Esophagus squamous epithelium (tissue), 5 donors: ENCODE measurements around the gene DLL3. TPM values are rescaled to one million over a fixed set of nuclear protein-coding genes. Genes with fewer than 3 reads are reported as not detected.

Experiments used
- DNase-seq: peaks from one replicate; lab custom pipeline; 2025; lab: John Stamatoyannopoulos, UW
- H3K27ac ChIP-seq, 4 donors: fragments of 200-600 bp; sonication (generic); one replicate each; pipeline ENCODE4 v1.5.1; 2016 to 2019; ENCODE audit warnings: mild to moderate bottlenecking in 1 of 4
- H3K27me3 ChIP-seq, 4 donors: fragments of 200-600 bp; sonication (generic); 1 replicate in 3 of 4; 2 replicates in 1 of 4; pipeline versions ENCODE4 v1.5.1 to v1.6.0; 2017 to 2021; ENCODE audit warnings: antibody characterized with exemption in 1 of 4
- H3K36me3 ChIP-seq, 3 donors: fragments of 200-600 bp; sonication (generic); one replicate each; pipeline ENCODE4 v1.5.1; 2016 to 2019
- H3K4me1 ChIP-seq, 3 donors: fragments of 200-600 bp; sonication (generic); one replicate each; pipeline ENCODE4 v1.5.1; 2017 to 2019
- H3K4me3 ChIP-seq, 4 donors: fragments of 200-600 bp; sonication (generic); 1 replicate in 3 of 4; 2 replicates in 1 of 4; pipeline ENCODE4 v1.5.1; 2016 to 2019; ENCODE audit warnings: mild to moderate bottlenecking in 2 of 4, moderate library complexity in 1 of 4
- H3K9me3 ChIP-seq, 3 donors: fragments of 200-600 bp; sonication (generic); one replicate each; pipeline ENCODE4 v1.5.1; 2016 to 2019
- POLR2A ChIP-seq, 4 donors: fragments of 450-650 bp; IDR thresholded peaks; one replicate each; pipeline ENCODE4 v1.6.1; 2017; ENCODE audit warnings: antibody characterized with exemption in 4 of 4, mild to moderate bottlenecking in 4 of 4, moderate library complexity in 3 of 4
- WGBS, 2 donors: methylation state at CpG; one replicate each; pipeline ENCODE4 v1.1.5; 2018; 5-methylcytosine and 5-hydroxymethylcytosine counted together
- intact Hi-C: fragments of 100-400 bp; cut with DNase I; formaldehyde crosslinking; loops from one replicate; pipeline ENCODE4 v1.15.0; 2022
- total RNA-seq, 4 donors: library from RNA; depleted of rRNA; stranded (reverse); fragments of >200 nt; gene quantifications; one replicate each; pipeline ENCODE4 v1.1.0, GENCODE V29; 2016
- TF ChIP-seq, protein P1 (sequence below), 6 experiments: fragments of 450-650 bp in 4 of 6; fragments of 200-600 bp in 2 of 6; sonication (generic) in 2 of 6; IDR thresholded peaks; one replicate each; pipeline ENCODE4 v1.5.1; 2016 to 2019; ENCODE audit warnings: antibody characterized with exemption in 6 of 6, mild to moderate bottlenecking in 4 of 6, moderate library complexity in 4 of 6
- donor health status: DM: yes; HTN: yes; CAD: no.

The DLL3 gene
- total RNA-seq, 4 donors from 2014 or later, result not detected

DNA sequence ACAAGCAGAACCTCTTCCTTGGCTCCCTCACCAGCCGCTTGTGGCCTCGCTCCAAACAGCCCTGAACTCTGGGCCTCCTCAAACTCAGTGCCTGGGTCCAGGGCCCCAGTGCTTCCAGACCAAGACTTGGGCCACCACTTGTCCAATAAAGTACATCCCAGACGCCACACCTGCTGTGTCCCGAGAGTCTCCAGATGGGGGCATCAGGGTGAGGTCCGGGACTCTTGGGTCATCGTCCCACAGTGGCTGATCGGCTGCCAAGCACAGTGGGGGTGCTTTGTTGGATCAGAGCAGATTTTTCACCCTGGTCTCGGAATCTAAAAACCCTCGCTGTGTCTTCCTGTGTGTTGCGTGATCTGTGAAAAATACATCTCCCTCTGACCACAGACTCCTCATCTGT, 9.0 kb upstream of the DLL3 start:
- no peaks in the 10 kb centered on the region for H3K9me3 ChIP-seq
- DNase-seq, result no peak
- H3K27me3 ChIP-seq, result no peaks in the 10 kb centered on the region
- peaks cover 20 to 76% (median 24%) of the 10 kb centered on the region in 3 donors for H3K36me3 ChIP-seq
- no peak overlapping the region for H3K4me3 ChIP-seq
- H3K27ac ChIP-seq, result no peak overlapping the region
- TF ChIP-seq, protein P1, sequence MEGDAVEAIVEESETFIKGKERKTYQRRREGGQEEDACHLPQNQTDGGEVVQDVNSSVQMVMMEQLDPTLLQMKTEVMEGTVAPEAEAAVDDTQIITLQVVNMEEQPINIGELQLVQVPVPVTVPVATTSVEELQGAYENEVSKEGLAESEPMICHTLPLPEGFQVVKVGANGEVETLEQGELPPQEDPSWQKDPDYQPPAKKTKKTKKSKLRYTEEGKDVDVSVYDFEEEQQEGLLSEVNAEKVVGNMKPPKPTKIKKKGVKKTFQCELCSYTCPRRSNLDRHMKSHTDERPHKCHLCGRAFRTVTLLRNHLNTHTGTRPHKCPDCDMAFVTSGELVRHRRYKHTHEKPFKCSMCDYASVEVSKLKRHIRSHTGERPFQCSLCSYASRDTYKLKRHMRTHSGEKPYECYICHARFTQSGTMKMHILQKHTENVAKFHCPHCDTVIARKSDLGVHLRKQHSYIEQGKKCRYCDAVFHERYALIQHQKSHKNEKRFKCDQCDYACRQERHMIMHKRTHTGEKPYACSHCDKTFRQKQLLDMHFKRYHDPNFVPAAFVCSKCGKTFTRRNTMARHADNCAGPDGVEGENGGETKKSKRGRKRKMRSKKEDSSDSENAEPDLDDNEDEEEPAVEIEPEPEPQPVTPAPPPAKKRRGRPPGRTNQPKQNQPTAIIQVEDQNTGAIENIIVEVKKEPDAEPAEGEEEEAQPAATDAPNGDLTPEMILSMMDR (IDR thresholded peaks at IDR 0.05), result no peak
- no peak for TF ChIP-seq POLR2A (IDR thresholded peaks at IDR 0.05)
- no peaks in the 10 kb centered on the region for H3K4me1 ChIP-seq
- intact Hi-C loops, result no loop called here
- WGBS, 2 donors, result 70 to 73% methylated on average over 2 to 8 of the region's 10 CpGs

DNA sequence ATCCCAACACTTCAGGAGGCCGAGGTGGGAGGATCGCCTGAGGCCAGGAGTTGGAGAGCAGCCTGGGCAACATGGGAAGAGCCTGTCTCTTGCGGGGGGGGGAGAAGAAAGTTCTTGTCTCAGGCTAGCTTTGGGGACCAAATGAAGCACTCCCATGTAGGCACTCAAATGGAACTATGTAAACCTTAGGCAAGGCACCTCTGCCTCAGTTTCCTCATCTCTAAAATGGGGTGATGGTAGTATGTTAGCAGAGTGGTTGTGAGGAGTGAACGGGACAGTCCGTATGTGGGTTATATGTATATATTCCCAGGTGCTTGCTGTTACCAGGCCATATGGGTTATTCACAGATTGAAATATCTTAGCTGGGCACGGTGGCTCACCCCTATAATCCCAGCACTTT, 6.5 kb upstream of the DLL3 start:
- TF ChIP-seq, protein P1 (IDR thresholded peaks at IDR 0.05), result no peak
- TF ChIP-seq POLR2A (IDR thresholded peaks at IDR 0.05), result no peak
- Histone ChIP-seq H3K27ac (no peak overlapping the region), H3K4me1 (no peaks in the 10 kb centered on the region), H3K4me3 (no peak overlapping the region), H3K27me3 (peaks cover 0 to 19% (median 4%) of the 10 kb centered on the region in 4 donors), H3K36me3 (peaks cover 12 to 51% (median 24%) of the 10 kb centered on the region in 3 donors), H3K9me3 (no peaks in the 10 kb centered on the region)
- 89% methylated on average over 3 to 6 of the region's 6 CpGs for WGBS, 2 donors
- no peak for DNase-seq
- intact Hi-C loops, result no loop called here

DNA sequence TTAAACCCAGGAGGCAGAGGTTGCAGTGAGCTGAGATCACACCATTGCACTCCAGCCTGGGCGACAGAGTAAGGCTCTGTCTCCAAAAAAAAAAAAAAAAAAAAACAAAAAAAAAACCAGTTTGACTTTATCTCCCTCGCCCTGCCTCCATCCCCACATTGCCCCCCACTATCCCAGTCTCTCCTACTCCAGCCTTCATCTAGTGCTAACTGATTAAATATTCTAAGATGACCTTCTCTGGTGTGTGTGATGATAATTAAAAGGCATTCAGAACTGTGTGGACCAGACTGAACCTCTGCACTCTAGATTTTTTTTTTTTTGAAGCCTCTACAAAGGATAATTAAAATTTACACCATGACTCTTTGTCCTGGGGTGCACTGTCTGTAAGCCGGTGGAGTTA, 6.0 kb upstream of the DLL3 start:
- no peak for TF ChIP-seq POLR2A (IDR thresholded peaks at IDR 0.05)
- TF ChIP-seq, protein P1 (IDR thresholded peaks at IDR 0.05), result no peak
- Histone ChIP-seq H3K27me3 (peaks cover 0 to 24% (median 6%) of the 10 kb centered on the region in 4 donors), H3K27ac (no peak overlapping the region), H3K9me3 (no peaks in the 10 kb centered on the region), H3K4me3 (no peak overlapping the region), H3K36me3 (peaks cover 12 to 46% (median 24%) of the 10 kb centered on the region in 3 donors), H3K4me1 (peaks cover 2 to 3% (median 2%) of the 10 kb centered on the region in 3 donors)
- DNase-seq, result no peak
- WGBS, 2 donors, result 74 to 80% methylated on average over 3 of the region's 3 CpGs
- intact Hi-C loops, result no loop called here

DNA sequence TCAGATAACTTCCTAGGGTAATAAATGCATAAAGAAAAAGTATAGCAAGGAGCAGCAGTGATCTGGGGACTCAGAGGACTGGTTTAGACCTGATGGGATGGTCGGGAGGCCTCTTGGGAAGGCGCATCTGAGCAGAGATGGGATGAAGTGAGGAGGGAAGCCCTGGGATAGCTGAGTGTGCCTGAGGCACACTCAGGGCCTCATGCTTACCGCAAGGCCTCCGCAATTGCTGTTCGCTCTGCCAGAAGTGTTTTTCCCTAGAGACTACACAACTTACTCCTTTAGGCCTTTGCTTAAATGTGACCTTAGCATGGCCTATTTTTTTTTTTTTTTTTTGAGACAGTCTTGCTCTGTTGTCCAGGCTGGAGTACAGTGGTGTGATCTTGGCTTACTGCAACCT, 4.1 kb upstream of the DLL3 start:
- no peak for TF ChIP-seq POLR2A (IDR thresholded peaks at IDR 0.05)
- TF ChIP-seq, protein P1 (IDR thresholded peaks at IDR 0.05), result no peak
- H3K9me3 ChIP-seq, result no peaks in the 10 kb centered on the region
- intact Hi-C loops, result no loop called here
- peaks cover 15 to 20% (median 17%) of the 10 kb centered on the region in 3 donors for H3K4me1 ChIP-seq
- no peak for DNase-seq
- WGBS, 2 donors, result 81% methylated on average over 5 of the region's 5 CpGs
- peaks cover 5 to 43% (median 22%) of the 10 kb centered on the region in 4 donors for H3K27me3 ChIP-seq
- peaks cover 4 to 27% (median 6%) of the 10 kb centered on the region in 3 donors for H3K36me3 ChIP-seq
- H3K4me3 ChIP-seq, result no peak overlapping the region
- H3K27ac ChIP-seq, result no peak overlapping the region

DNA sequence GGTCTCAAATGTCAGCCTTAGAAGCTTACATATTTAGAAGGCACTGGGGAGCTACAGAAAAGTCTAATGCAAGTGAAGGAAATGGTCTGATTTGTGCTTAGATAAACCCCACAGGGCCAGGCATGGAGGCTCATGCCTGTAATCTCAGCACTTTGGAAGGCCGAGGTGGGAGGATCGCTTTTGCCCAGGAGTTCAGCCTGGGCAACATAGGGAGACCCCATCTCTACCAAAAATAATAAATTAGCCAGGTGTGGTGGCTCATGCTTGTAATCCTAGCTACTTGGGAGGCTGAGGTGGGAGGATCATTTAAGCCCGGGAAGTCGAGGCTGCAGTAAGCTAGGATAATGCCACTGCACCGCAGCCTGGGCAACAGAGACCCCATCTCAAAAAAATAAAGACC, 2.7 kb upstream of the DLL3 start:
- H3K27me3 ChIP-seq, result peaks cover 5 to 57% (median 23%) of the 10 kb centered on the region in 4 donors
- peaks cover 15 to 20% (median 17%) of the 10 kb centered on the region in 3 donors for H3K4me1 ChIP-seq
- TF ChIP-seq, protein P1 (IDR thresholded peaks at IDR 0.05), result no peak
- TF ChIP-seq POLR2A (IDR thresholded peaks at IDR 0.05), result no peak
- intact Hi-C loops, result no loop called here
- H3K4me3 ChIP-seq, result no peak overlapping the region
- DNase-seq, result no peak
- H3K27ac ChIP-seq, result no peak overlapping the region
- no peaks in the 10 kb centered on the region for H3K9me3 ChIP-seq
- peaks cover 0 to 13% (median 0%) of the 10 kb centered on the region in 3 donors for H3K36me3 ChIP-seq
- WGBS, 2 donors, result 83 to 88% methylated on average over 3 to 5 of the region's 5 CpGs
